Head of caudate nucleus (tissue), 42 donors: ENCODE results near the gene DLG2.
A peak's percentile ranks its signal among the peaks of the same experiment; 100 is the strongest.
"Not testable (repeated sequence)": the region's sequence is repeated elsewhere in the genome, so short reads cannot be mapped to it uniquely, and the experiment has no call there.

ENCODE experiments used
- DNase-seq, 42 donors: peaks; one replicate each; pipeline versions ENCODE4 v3.0.0 to v3.0.0-alpha.2; 2020 to 2021; ENCODE audit warnings: mixed read lengths in 7 of 42
- intact Hi-C: fragments of 100-400 bp; cut with DNase I; formaldehyde crosslinking; loops from one replicate; pipeline ENCODE4 v1.15.0; 2022

The DLG2 gene

GRCh38 chr11:83782329-83782728, 1844.8 kb downstream of the DLG2 start:
- DNase-seq: no peak
- intact Hi-C loops: no loop called here

GRCh38 chr11:83779876-83780275, 1847.3 kb downstream of the DLG2 start:
- intact Hi-C loops: no loop called here

GRCh38 chr11:83778596-83778995, 1848.5 kb downstream of the DLG2 start:
- intact Hi-C loops: no loop called here
- no peak for DNase-seq

More at GRCh38 chr11:83779876-83780275, 1847.3 kb downstream of the DLG2 start:
- DNase-seq: no peak

- intact Hi-C loops: no loop called here
- DNase-seq: no peak
These were observed 1852.9 kb downstream of the DLG2 start for GRCh38 chr11:83773950-83774880.

- intact Hi-C loops: no loop called here
- no peak for DNase-seq
These were observed 1858.7 kb downstream of the DLG2 start for GRCh38 chr11:83768489-83768888.

GRCh38 chr11:83766932-83767331, 1860.2 kb downstream of the DLG2 start:
- intact Hi-C loops: no loop called here

GRCh38 chr11:83764643-83765042, 1862.5 kb downstream of the DLG2 start:
- intact Hi-C loops: no loop called here
- no peak for DNase-seq

More at GRCh38 chr11:83766932-83767331, 1860.2 kb downstream of the DLG2 start:
- no peak for DNase-seq

- intact Hi-C loops: no loop called here
- no peak for DNase-seq
These were observed 1866.2 kb downstream of the DLG2 start for GRCh38 chr11:83760932-83761331.

GRCh38 chr11:83759148-83759547, 1868.0 kb downstream of the DLG2 start:
- DNase-seq: no peak
- intact Hi-C loops: no loop called here

GRCh38 chr11:83751041-83751440, 1876.1 kb downstream of the DLG2 start:
- intact Hi-C loops: no loop called here

GRCh38 chr11:83746921-83747585, 1880.1 kb downstream of the DLG2 start:
- DNase-seq: peak in 1 of 42 donors; percentile 44
- intact Hi-C loops: no loop called here

More at GRCh38 chr11:83751041-83751440, 1876.1 kb downstream of the DLG2 start:
- no peak for DNase-seq

- peak in 12 of 42 donors; percentile 7 to 52 (median 32) for DNase-seq
- intact Hi-C loops: no loop called here
These were observed 1882.4 kb downstream of the DLG2 start for GRCh38 chr11:83744620-83745192.

GRCh38 chr11:83736684-83737083, 1890.5 kb downstream of the DLG2 start:
- no peak for DNase-seq
- intact Hi-C loops: no loop called here

GRCh38 chr11:83734120-83734519, 1893.0 kb downstream of the DLG2 start:
- intact Hi-C loops: no loop called here

GRCh38 chr11:83731288-83731687, 1895.9 kb downstream of the DLG2 start:
- DNase-seq, intact Hi-C loops: not testable (repeated sequence)

More at GRCh38 chr11:83734120-83734519, 1893.0 kb downstream of the DLG2 start:
- no peak for DNase-seq

GRCh38 chr11:83728281-83728680, 1898.9 kb downstream of the DLG2 start:
- no peak for DNase-seq
- intact Hi-C loops: loop anchor here (10.0 kb wide), 1 partner anchor 443 kb away; the partner anchor contains the start of gene CCDC90B

GRCh38 chr11:83727251-83727650, 1899.9 kb downstream of the DLG2 start:
- DNase-seq: no peak
- intact Hi-C loops: loop anchor here (10.0 kb wide), 1 partner anchor 442 kb away; the partner anchor contains the start of gene CCDC90B

GRCh38 chr11:83726316-83726715, 1900.8 kb downstream of the DLG2 start:
- DNase-seq: no peak
- intact Hi-C loops: loop anchor here (10.0 kb wide), 1 partner anchor 442 kb away; the partner anchor contains the start of gene CCDC90B

GRCh38 chr11:83725728-83726127, 1901.4 kb downstream of the DLG2 start:
- DNase-seq: peak in 17 of 42 donors; percentile 11 to 66 (median 40)
- intact Hi-C loops: loop anchor here (10.0 kb wide), 1 partner anchor 441 kb away; the partner anchor contains the start of gene CCDC90B

GRCh38 chr11:83725269-83725560, 1901.9 kb downstream of the DLG2 start:
- DNase-seq: peak in 1 of 42 donors; percentile 36
- intact Hi-C loops: loop anchor here (10.0 kb wide), 1 partner anchor 440 kb away; the partner anchor contains the start of gene CCDC90B
